ENCODE measurements around the gene TRPM6. TPM values are rescaled to one million over a fixed set of nuclear protein-coding genes. Genes with fewer than 3 reads are reported as not detected.

Gene TRPM6

DNA sequence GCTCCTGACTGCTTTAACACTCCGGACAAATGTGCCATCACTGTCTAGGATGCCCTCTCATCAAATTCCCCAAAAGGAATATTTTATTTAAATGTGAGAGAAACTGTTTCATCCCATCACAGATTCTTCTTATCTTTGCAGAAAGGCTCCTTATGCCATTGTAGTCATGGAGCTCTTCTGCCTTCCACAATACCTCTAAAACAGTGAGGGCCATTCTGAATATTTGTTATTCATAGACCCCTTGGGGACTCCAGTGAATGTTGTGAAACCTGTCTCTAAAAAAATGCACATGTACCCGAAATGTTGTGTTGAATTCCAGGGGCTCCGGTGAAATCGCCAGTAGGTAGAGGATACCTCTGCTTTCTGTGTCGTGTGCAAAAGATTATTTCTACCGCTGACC lies 213.6 kb downstream of the TRPM6 start:
- Histone ChIP-seq H3K23ac (ENCODE audit: low read length in 2 of 2) (no peak overlapping the region), H4K91ac (ENCODE audit: low read length) (no peak overlapping the region), H3K36me3 (ENCODE audit: control insufficient read depth in 1 of 2, insufficient read depth in 2 of 2, low read depth in 1 of 2, low read length in 2 of 2) (no peaks in the 10 kb centered on the region), H3K14ac (ENCODE audit: low read length in 2 of 2) (no peak overlapping the region), H3K4me2 (ENCODE audit: low read length, poor library complexity, severe bottlenecking) (no peak overlapping the region), H3K27ac (ENCODE audit: low read length, poor library complexity, severe bottlenecking) (no peak overlapping the region), H3K9ac (ENCODE audit: low read length) (no peak overlapping the region), H2BK12ac (ENCODE audit: low read length in 2 of 2) (no peak overlapping the region), H3K18ac (ENCODE audit: low read depth in 1 of 2, low read length in 2 of 2) (no peak overlapping the region), H2BK120ac (ENCODE audit: low read depth, low read length) (no peak overlapping the region), H3K9me3 (ENCODE audit: control insufficient read depth, low read length) (no peaks in the 10 kb centered on the region), H4K8ac (ENCODE audit: low read length) (no peak overlapping the region), H2BK5ac (ENCODE audit: low read depth, low read length, poor library complexity, severe bottlenecking) (no peak overlapping the region), H2AK5ac (ENCODE audit: low read length, severe bottlenecking) (no peak overlapping the region), H3K4me1 (ENCODE audit: control insufficient read depth, insufficient read depth, low read depth, low read length) (no peaks in the 10 kb centered on the region), H3K4me3 (ENCODE audit: insufficient read depth in 1 of 2, low read depth in 1 of 2, low read length in 2 of 2) (no peak overlapping the region), H3K79me1 (replicated peaks; ENCODE audit: low read length, poor library complexity, severe bottlenecking) (no peaks in the 10 kb centered on the region), H3K27me3 (ENCODE audit: control insufficient read depth in 1 of 2, insufficient read depth in 1 of 2, low read length in 2 of 2) (peaks cover 0 to 2% of the 10 kb centered on the region in 2 experiments), H2AFZ (ENCODE audit: low read depth, low read length) (no peak overlapping the region), H3K4ac (ENCODE audit: low read depth in 1 of 2, low read length in 2 of 2) (no peak overlapping the region), H2BK15ac (ENCODE audit: low read depth, poor library complexity, severe bottlenecking) (no peak overlapping the region)
- 93% methylated on average over 4 of the region's 6 CpGs for WGBS
- DNase-seq: no peak

Small RNAs within 50 kb of the gene (small RNA-seq; reads per million reads assigned to genes)
- gene RNU6-445P (ENCODE audit: low read depth): not detected
